ENCODE measurements around the gene MRTFA.

- TF ChIP-seq CTCF (IDR thresholded peaks at IDR 0.05) (no peak), POLR2A (IDR thresholded peaks at IDR 0.05) (no peak)
Measured at GRCh38 chr22:40641269-40641668, 4.8 kb upstream of the MRTFA start.

Measured in esophagus squamous epithelium (tissue), 4 donors.